Naive thymus-derived CD4-positive, alpha-beta T cell (primary cell): ENCODE results near the gene FEM1B. TPM values are rescaled to one million over a fixed set of nuclear protein-coding genes. Genes with fewer than 3 reads are reported as not detected.

Experiments used
- ATAC-seq: fragments of 150-1000 bp; cut with Tn5 transposase; 2 replicates; pipeline ENCODE4 v1.10.0; 2021; ENCODE audit warnings: mild to moderate bottlenecking, moderate library complexity
- CTCF ChIA-PET: fragments of 350-600 bp; sonication (Branson Sonifier 250); formaldehyde crosslinking; loops from one replicate; lab custom pipeline; 2021; ENCODE audit warnings: antibody characterized with exemption; lab: Charles Lee
- POLR2A ChIA-PET: fragments of 350-600 bp; sonication (Branson Sonifier 250); formaldehyde crosslinking; loops from one replicate; lab custom pipeline; 2021; ENCODE audit warnings: antibody characterized with exemption, inconsistent platforms; lab: Charles Lee
- DNase-seq, 9 donors: peaks; one replicate each; pipeline versions ENCODE4 v3.0.0 to v3.0.0-alpha.2; 2020 to 2022; ENCODE audit warnings: mixed read lengths in 1 of 9
- H3K27ac ChIP-seq: one replicate; pipeline ENCODE4 v1.7.0; 2013; ENCODE audit warnings: mild to moderate bottlenecking, low read depth, low read length, moderate library complexity
- H3K27me3 ChIP-seq, 2 donors: one replicate each; pipeline ENCODE4 v1.7.0; 2013; ENCODE audit warnings: low read length in 2 of 2, mild to moderate bottlenecking in 2 of 2, moderate library complexity in 2 of 2; ENCODE audit not compliant: control insufficient read depth in 2 of 2, insufficient read depth in 2 of 2
- H3K36me3 ChIP-seq, 3 experiments: 1 replicate in 2 of 3; 2 replicates in 1 of 3; pipeline ENCODE4 v1.7.0; 2013; ENCODE audit warnings: low read length in 3 of 3, mild to moderate bottlenecking in 3 of 3, moderate library complexity in 1 of 3; ENCODE audit not compliant: insufficient read depth in 3 of 3, control insufficient read depth in 2 of 3
- H3K4me1 ChIP-seq, 2 donors: one replicate each; pipeline ENCODE4 v1.7.0; 2013; ENCODE audit warnings: low read length in 2 of 2, mild to moderate bottlenecking in 2 of 2, moderate library complexity in 1 of 2; ENCODE audit not compliant: control insufficient read depth in 2 of 2, insufficient read depth in 2 of 2
- H3K4me3 ChIP-seq: 2 replicates; pipeline ENCODE4 v1.7.0; 2013; ENCODE audit warnings: mild to moderate bottlenecking, low read length
- H3K9me3 ChIP-seq, 3 experiments: 1 replicate in 2 of 3; 2 replicates in 1 of 3; pipeline ENCODE4 v1.7.0; 2013; ENCODE audit warnings: low read length in 3 of 3; ENCODE audit not compliant: control insufficient read depth in 2 of 3
- H3K27ac Mint-ChIP-seq, 9 donors: one replicate each; pipeline ENCODE4 v1.8.0; 2020 to 2022; ENCODE audit warnings: mixed read lengths in 9 of 9, mild to moderate bottlenecking in 8 of 9, moderate library complexity in 5 of 9, inconsistent platforms in 2 of 9
- H3K27me3 Mint-ChIP-seq, 5 donors: one replicate each; pipeline ENCODE4 v1.8.0; 2021 to 2022; ENCODE audit warnings: mixed read lengths in 5 of 5, mild to moderate bottlenecking in 1 of 5
- H3K36me3 Mint-ChIP-seq, 5 donors: one replicate each; pipeline ENCODE4 v1.8.0; 2020 to 2022; ENCODE audit warnings: mixed read lengths in 5 of 5, mild to moderate bottlenecking in 3 of 5, inconsistent platforms in 1 of 5
- H3K4me1 Mint-ChIP-seq, 7 donors: one replicate each; pipeline ENCODE4 v1.8.0; 2020 to 2022; ENCODE audit warnings: mixed read lengths in 7 of 7, mild to moderate bottlenecking in 3 of 7, inconsistent platforms in 1 of 7
- H3K4me3 Mint-ChIP-seq, 10 donors: one replicate each; pipeline ENCODE4 v1.8.0; 2020 to 2022; ENCODE audit warnings: mild to moderate bottlenecking in 10 of 10, mixed read lengths in 10 of 10, moderate library complexity in 6 of 10, inconsistent platforms in 2 of 10
- H3K9me3 Mint-ChIP-seq, 11 donors: one replicate each; pipeline ENCODE4 v1.8.0; 2020 to 2022; ENCODE audit warnings: mixed read lengths in 11 of 11, mild to moderate bottlenecking in 4 of 11, inconsistent platforms in 1 of 11, moderate library complexity in 1 of 11
- intact Hi-C, 2 donors: fragments of 100-400 bp; cut with micrococcal nuclease; formaldehyde crosslinking; loops; one replicate each; pipeline ENCODE4 v1.15.1; 2023
- polyA plus RNA-seq, 2 donors: library from polyadenylated mRNA; unstranded; fragments of 300-500 nt; fragmentation: Illumina TruSeq; gene quantifications; one replicate each; pipeline ENCODE4 v1.2.3, GENCODE V29; 2021
- total RNA-seq, 6 experiments: library from RNA in 5 of 6; stranded (reverse) in 5 of 6; gene quantifications; 1 replicate in 5 of 6; 2 replicates in 1 of 6; pipeline ENCODE4 v1.2.3 and lab custom pipeline; 2021 to 2026

The FEM1B gene
- total and polyA plus RNA-seq, 7 experiments from 2014 or later: 12.0 to 73.2 (median 58.6) TPM

GRCh38 chr15:68278345-68278594 is 725 bp downstream of the FEM1B start:
- H3K27me3 Mint-ChIP-seq: no peaks in the 10 kb centered on the region
- Histone ChIP-seq H3K36me3 (peaks cover 0 to 4% (median 0%) of the 10 kb centered on the region in 3 experiments), H3K27me3 (no peaks in the 10 kb centered on the region), H3K4me3 (peak overlapping the region; percentile 92), H3K4me1 (peaks cover 33 to 38% of the 10 kb centered on the region in 2 donors), H3K27ac (peak overlapping the region; percentile 90), H3K9me3 (no peaks in the 10 kb centered on the region)
- peak overlapping the region; percentile 89 to 99 (median 97) for H3K27ac Mint-ChIP-seq
- no peak for ATAC-seq
- DNase-seq: peak in 1 of 9 donors; percentile 73
- peaks cover 40 to 68% (median 57%) of the 10 kb centered on the region in 7 donors for H3K4me1 Mint-ChIP-seq
- CTCF ChIA-PET: interaction anchor here (0.6 to 2.7 kb wide), 4 partner anchors 20 to 28 kb away, joined by 3 to 9 read pairs (median 4); no protein-coding TSS in a partner anchor
- POLR2A ChIA-PET: interaction anchor here (0.8 to 4.9 kb wide), 19 partner anchors 11 to 1175 kb away, joined by 3 to 66 read pairs (median 10); partner anchors contain the start of genes CLN6, MAP2K5, PIAS1 and RNU6-1
- peaks cover 0 to 15% (median 10%) of the 10 kb centered on the region in 5 donors for H3K36me3 Mint-ChIP-seq
- H3K4me3 Mint-ChIP-seq: peak overlapping the region; percentile 86 to 100 (median 96)
- intact Hi-C loops: loop anchor here (1.0 to 10.0 kb wide), 9 partner anchors 21 to 1819 kb away; partner anchors contain the start of genes KIF23 (in 2 of the 2), ANP32A (in 1 of the 2), MAP2K5 (in 1 of the 2) and RPL4 (in 1 of the 2)
- peaks cover 0 to 4% (median 0%) of the 10 kb centered on the region in 11 donors for H3K9me3 Mint-ChIP-seq

DNA sequence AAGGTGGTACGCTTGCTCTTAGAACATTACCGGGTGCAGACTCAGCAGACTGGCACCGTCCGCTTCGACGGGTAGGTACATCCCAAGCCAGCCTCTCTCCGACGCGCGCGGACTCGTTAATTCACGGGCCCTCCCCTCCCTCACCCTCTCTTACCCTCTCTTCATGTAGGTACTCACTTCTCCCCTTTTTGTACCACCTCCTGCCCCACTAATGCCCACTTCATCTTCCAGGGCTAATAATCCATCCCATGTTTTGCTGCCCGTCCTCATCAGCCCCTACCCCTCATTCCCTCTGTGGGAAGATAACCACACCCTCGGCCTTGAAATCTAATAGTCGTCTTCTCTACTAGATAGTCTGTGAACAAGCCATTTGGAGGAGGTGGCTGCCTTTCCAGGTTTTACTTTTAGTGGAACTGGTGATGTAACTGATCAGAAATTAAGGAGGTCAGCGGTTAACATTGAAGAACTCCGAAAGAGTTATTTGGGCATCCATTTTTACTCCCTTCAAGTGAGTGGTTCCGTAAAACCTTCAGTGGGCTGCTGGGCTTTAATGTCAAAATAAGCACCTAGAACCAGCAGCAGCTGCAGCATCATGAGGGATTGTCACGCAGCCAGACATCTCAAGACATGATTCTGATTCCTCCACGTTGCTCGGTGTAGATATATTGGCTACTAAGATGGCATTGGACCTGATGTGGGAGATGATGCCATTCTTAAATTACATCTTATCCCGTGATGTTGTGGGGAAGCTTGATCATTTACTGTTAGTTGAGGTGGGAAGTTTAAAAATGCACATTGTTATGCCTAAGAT is 1.3 kb downstream of the FEM1B start:
- Mint-ChIP-seq H3K36me3 (peaks cover 0 to 15% (median 10%) of the 10 kb centered on the region in 5 donors), H3K4me1 (peaks cover 42 to 71% (median 59%) of the 10 kb centered on the region in 7 donors), H3K9me3 (peaks cover 0 to 4% (median 0%) of the 10 kb centered on the region in 11 donors), H3K4me3 (peak overlapping the region; percentile 86 to 100 (median 96)), H3K27ac (peak overlapping the region; percentile 89 to 99 (median 97)), H3K27me3 (no peaks in the 10 kb centered on the region)
- intact Hi-C loops: loop anchor here (1.0 to 10.0 kb wide), 9 partner anchors 20 to 1819 kb away; partner anchors contain the start of genes KIF23 (in 2 of the 2), ANP32A (in 1 of the 2), MAP2K5 (in 1 of the 2) and RPL4 (in 1 of the 2)
- Histone ChIP-seq H3K36me3 (peaks cover 0 to 4% (median 0%) of the 10 kb centered on the region in 3 experiments), H3K27ac (peak overlapping the region; percentile 90), H3K4me1 (peaks cover 33 to 38% of the 10 kb centered on the region in 2 donors), H3K27me3 (no peaks in the 10 kb centered on the region), H3K4me3 (peak overlapping the region; percentile 92), H3K9me3 (no peaks in the 10 kb centered on the region)
- peak; percentile 4 for ATAC-seq
- ChIA-PET POLR2A (interaction anchor here (1.2 to 4.9 kb wide), 10 partner anchors 13 to 539 kb away, joined by 3 to 66 read pairs (median 17); partner anchors contain the start of genes CLN6 and RNU6-1), CTCF (interaction anchor here (2.7 kb wide), 1 partner anchor 26 kb away, joined by 9 read pairs; no protein-coding TSS in a partner anchor)
- no peak for DNase-seq

DNA sequence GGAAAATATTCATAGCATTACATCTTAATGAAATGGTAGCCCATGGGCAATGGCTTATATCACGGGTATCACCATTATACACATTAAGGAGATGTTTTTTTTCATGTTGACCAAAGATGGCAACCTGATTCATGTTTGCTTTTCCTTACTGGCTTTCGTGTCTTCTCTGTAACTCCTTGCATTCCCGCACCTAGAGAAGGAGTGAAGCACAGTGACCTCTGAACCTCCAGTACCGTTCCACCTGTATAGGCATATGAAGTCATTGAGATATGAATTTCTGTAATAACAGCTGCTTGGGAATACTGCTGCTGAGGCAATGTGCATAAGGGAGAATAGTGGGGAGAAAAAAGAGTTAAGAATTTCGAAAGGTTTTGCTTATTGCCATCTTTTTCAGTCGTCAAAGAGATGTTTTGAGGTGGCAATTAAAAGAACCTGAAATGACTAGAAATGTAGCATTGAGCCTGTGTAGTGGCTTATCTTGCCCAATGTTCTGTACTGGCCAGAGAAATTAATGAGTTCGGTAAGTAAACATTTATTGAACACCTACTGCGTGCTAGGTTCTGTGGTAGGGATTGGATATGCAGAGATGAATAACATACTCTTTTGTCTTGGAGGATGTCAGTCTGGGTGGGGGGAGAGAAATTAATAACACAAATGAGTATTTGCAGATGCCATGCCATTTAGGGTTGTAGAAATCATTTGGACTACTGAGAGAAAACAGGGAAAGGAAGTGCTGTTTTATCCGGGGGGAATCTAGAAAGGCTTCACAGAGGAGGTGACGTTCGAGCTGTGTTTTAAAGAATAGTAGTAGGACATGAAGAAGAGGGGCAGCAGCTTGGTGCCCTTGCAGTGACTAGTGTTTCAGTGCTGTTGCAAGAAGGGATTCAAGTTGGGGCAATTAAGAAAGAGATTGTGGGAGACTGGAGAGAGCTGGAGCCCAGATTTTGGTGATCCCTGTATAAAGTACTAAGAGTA is 2.5 kb downstream of the FEM1B start:
- DNase-seq: no peak
- Mint-ChIP-seq H3K4me1 (peaks cover 48 to 79% (median 66%) of the 10 kb centered on the region in 7 donors), H3K27me3 (no peaks in the 10 kb centered on the region), H3K9me3 (peaks cover 0 to 4% (median 0%) of the 10 kb centered on the region in 11 donors), H3K4me3 (peak overlapping the region; percentile 86 to 100 (median 96)), H3K36me3 (peaks cover 7 to 22% (median 15%) of the 10 kb centered on the region in 5 donors), H3K27ac (peak overlapping the region in 7 of 9 donors; percentile 34 to 99 (median 97))
- Histone ChIP-seq H3K9me3 (no peaks in the 10 kb centered on the region), H3K27me3 (no peaks in the 10 kb centered on the region), H3K4me1 (peaks cover 33 to 38% of the 10 kb centered on the region in 2 donors), H3K4me3 (peak overlapping the region; percentile 92), H3K27ac (peak overlapping the region; percentile 90), H3K36me3 (peaks cover 0 to 11% (median 7%) of the 10 kb centered on the region in 3 experiments)
- intact Hi-C loops: loop anchor here (2.0 to 10.0 kb wide), 7 partner anchors 19 to 1817 kb away; partner anchors contain the start of genes KIF23 (in 2 of the 2), ANP32A (in 1 of the 2), MAP2K5 (in 1 of the 2) and RPL4 (in 1 of the 2)
- no peak for ATAC-seq
- CTCF ChIA-PET: interaction anchor here (0.7 to 2.7 kb wide), 3 partner anchors 12 to 27 kb away, joined by 3 to 9 read pairs (median 3); no protein-coding TSS in a partner anchor
- POLR2A ChIA-PET: interaction anchor here (0.9 to 4.9 kb wide), 10 partner anchors 11 to 51 kb away, joined by 3 to 66 read pairs (median 16); partner anchors contain the start of gene CLN6

DNA sequence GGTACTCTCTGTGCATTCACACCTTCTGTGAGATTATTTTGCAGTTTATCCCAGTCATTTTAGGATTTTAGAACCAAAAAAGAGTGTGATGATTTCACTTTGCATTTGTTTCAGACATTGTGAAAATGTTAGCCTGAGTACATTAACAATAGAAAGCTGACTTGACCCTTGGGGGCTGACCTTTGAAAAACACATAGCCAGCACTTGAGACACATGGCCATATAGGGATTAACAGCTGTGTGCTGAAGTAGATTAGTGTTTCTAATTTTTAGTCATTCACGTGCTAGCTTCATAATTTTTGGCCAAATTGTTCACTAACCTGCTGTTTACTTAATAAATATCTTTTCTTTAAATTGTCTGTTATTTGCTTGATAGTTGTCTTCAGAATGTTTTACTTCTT is 3.5 kb downstream of the FEM1B start:
- Mint-ChIP-seq H3K4me1 (peaks cover 55 to 84% (median 70%) of the 10 kb centered on the region in 7 donors), H3K27me3 (no peaks in the 10 kb centered on the region), H3K9me3 (peaks cover 0 to 4% (median 0%) of the 10 kb centered on the region in 11 donors), H3K27ac (peak overlapping the region in 1 of 9 donors; percentile 99), H3K36me3 (peaks cover 15 to 27% (median 19%) of the 10 kb centered on the region in 5 donors), H3K4me3 (peak overlapping the region in 9 of 10 donors; percentile 86 to 100 (median 96))
- Histone ChIP-seq H3K36me3 (peaks cover 0 to 14% (median 7%) of the 10 kb centered on the region in 3 experiments), H3K27ac (no peak overlapping the region), H3K9me3 (no peaks in the 10 kb centered on the region), H3K4me3 (peak overlapping the region; percentile 92), H3K4me1 (peaks cover 37 to 39% of the 10 kb centered on the region in 2 donors), H3K27me3 (no peaks in the 10 kb centered on the region)
- intact Hi-C loops: no loop called here
- ATAC-seq (no peak), DNase-seq (no peak)
- POLR2A ChIA-PET: interaction anchor here (0.9 to 4.9 kb wide), 6 partner anchors 10 to 28 kb away, joined by 3 to 31 read pairs (median 5); no protein-coding TSS in a partner anchor
- CTCF ChIA-PET: interaction anchor here (0.7 kb wide), 3 partner anchors 11 to 121 kb away, joined by 3 to 7 read pairs (median 3); no protein-coding TSS in a partner anchor

- no peaks in the 10 kb centered on the region for H3K9me3 ChIP-seq
- DNase-seq (no peak), ATAC-seq (no peak)
- no peak overlapping the region for H3K4me3 ChIP-seq
- Mint-ChIP-seq H3K27ac (no peak overlapping the region), H3K4me3 (peak overlapping the region in 1 of 10 donors; percentile 32), H3K36me3 (peaks cover 19 to 32% (median 21%) of the 10 kb centered on the region in 5 donors), H3K4me1 (peaks cover 62 to 93% (median 77%) of the 10 kb centered on the region in 7 donors), H3K9me3 (peaks cover 0 to 3% (median 0%) of the 10 kb centered on the region in 11 donors), H3K27me3 (no peaks in the 10 kb centered on the region)
- CTCF ChIA-PET: no interaction called here
- POLR2A ChIA-PET: interaction anchor here (1.2 to 1.6 kb wide), 2 partner anchors 15 to 443 kb away, joined by 3 to 8 read pairs; no protein-coding TSS in a partner anchor
- H3K27me3 ChIP-seq: no peaks in the 10 kb centered on the region
- no peak overlapping the region for H3K27ac ChIP-seq
- H3K36me3 ChIP-seq: peaks cover 0 to 14% (median 7%) of the 10 kb centered on the region in 3 experiments
- H3K4me1 ChIP-seq: peaks cover 37 to 55% of the 10 kb centered on the region in 2 donors
- intact Hi-C loops: no loop called here
Observed at GRCh38 chr15:68283401-68283800, 5.9 kb downstream of the FEM1B start.
